ENCODE data around the gene FBXO41.

GRCh38 chr2:73238149-73238548, 46.1 kb downstream of the FBXO41 start:
- no peak for TF ChIP-seq CTCF (IDR thresholded peaks at IDR 0.05; ENCODE audit: poor library complexity, severe bottlenecking)
- no peak for TF ChIP-seq EZH2 (IDR thresholded peaks at IDR 0.05; ENCODE audit: borderline replicate concordance, insufficient read depth, low read length, poor library complexity, severe bottlenecking)
- no peak for TF ChIP-seq TAF1 (IDR thresholded peaks at IDR 0.05; ENCODE audit: low read depth)
- no peak for TF ChIP-seq POLR2AphosphoS5 (IDR thresholded peaks at IDR 0.05)
- TF ChIP-seq MXI1 (conservative IDR thresholded peaks at IDR 0.05; ENCODE audit: poor library complexity, severe bottlenecking) = no peak
- no peak for TF ChIP-seq REST (IDR thresholded peaks at IDR 0.05; ENCODE audit: borderline replicate concordance)
- TF ChIP-seq EP300 (conservative IDR thresholded peaks at IDR 0.05; ENCODE audit: poor library complexity, severe bottlenecking) = no peak
- TF ChIP-seq SMC3 (conservative IDR thresholded peaks at IDR 0.05; ENCODE audit: poor library complexity) = no peak

Measured in neural cell (in vitro differentiated cells).